IMR-90 (cell line): ENCODE data around the gene FAM118A.

ENCODE experiments used
- CEBPB ChIP-seq: IDR thresholded peaks from 2 replicates; pipeline ENCODE4 v1.6.1; 2012; ENCODE audit warnings: low read depth, low read length, improper control_type of control experiment
- MAFK ChIP-seq: IDR thresholded peaks from 2 replicates; pipeline ENCODE4 v1.6.1; 2012; ENCODE audit warnings: low read depth, low read length, improper control_type of control experiment
- MAZ ChIP-seq: IDR thresholded peaks from 2 replicates; pipeline ENCODE4 v1.6.1; 2012; ENCODE audit warnings: low read depth, mild to moderate bottlenecking, low read length, improper control_type of control experiment, moderate library complexity, borderline replicate concordance
- POLR2A ChIP-seq: IDR thresholded peaks from 2 replicates; pipeline ENCODE4 v1.6.1; 2012; ENCODE audit warnings: mild to moderate bottlenecking, low read depth, low read length
- RAD21 ChIP-seq: IDR thresholded peaks from 2 replicates; pipeline ENCODE4 v1.6.1; 2012; ENCODE audit warnings: low read length, improper control_type of control experiment
- RFX5 ChIP-seq: IDR thresholded peaks from 2 replicates; pipeline ENCODE4 v1.8.0; 2012; ENCODE audit warnings: low read depth, mild to moderate bottlenecking, low read length, moderate library complexity
- TF ChIP-seq, protein P1 (sequence below): conservative IDR thresholded peaks from 2 replicates; pipeline ENCODE4 v1.5.1; 2012; ENCODE audit warnings: mild to moderate bottlenecking, low read depth, low read length, improper control_type of control experiment
- TF ChIP-seq, protein P2 (sequence below): fragments of 150-350 bp; IDR thresholded peaks from 2 replicates; pipeline ENCODE4 v1.6.1; 2017; ENCODE audit warnings: mild to moderate bottlenecking, antibody characterized with exemption, low read length, low read depth

DNA sequence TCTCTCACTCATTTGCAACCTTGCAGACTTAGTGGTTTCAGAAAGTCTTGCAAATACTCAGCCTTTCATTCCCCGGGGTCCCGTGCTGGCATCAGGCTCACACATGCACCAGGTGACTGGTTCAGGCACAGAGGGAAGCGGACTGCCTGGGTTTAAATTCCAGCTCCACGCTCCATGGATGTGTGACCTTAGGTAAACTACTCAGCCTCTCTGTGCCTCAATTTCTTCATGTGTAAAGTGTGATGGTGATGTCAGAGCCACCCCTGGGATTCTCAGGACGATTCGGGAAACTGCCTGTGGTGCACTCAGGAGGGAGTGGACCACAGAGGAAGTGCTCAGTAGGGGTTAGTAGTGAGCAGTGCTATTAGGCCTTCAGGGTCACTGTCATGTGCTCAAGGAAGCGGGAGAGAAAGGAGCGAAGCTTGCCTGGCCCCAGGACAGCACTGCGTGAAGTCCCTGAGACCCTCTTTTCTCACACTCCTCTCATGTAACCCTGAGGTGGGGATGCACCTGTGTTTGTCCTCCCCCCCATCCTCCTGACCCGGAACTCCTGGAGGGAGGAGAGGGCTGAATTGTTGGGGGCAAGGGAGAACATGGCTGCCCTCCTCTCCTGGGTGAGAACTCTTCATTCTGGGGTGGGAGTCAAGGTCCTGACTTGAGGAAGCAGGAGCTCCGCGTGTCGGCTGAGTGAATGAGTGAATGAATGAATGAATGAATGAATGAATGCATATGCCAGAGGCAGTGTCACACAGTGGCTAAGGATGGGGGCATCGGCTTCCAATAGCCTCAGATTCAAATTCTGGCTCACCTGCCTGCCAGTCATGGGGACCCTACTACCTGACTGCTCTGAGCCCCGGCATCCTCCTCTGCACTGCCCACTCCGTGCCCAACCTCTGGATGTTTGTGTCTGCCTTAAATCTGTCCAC is 39.4 kb upstream of the FAM118A start:
- TF ChIP-seq MAFK, result no peak
- TF ChIP-seq RAD21, result no peak
- TF ChIP-seq, protein P1, sequence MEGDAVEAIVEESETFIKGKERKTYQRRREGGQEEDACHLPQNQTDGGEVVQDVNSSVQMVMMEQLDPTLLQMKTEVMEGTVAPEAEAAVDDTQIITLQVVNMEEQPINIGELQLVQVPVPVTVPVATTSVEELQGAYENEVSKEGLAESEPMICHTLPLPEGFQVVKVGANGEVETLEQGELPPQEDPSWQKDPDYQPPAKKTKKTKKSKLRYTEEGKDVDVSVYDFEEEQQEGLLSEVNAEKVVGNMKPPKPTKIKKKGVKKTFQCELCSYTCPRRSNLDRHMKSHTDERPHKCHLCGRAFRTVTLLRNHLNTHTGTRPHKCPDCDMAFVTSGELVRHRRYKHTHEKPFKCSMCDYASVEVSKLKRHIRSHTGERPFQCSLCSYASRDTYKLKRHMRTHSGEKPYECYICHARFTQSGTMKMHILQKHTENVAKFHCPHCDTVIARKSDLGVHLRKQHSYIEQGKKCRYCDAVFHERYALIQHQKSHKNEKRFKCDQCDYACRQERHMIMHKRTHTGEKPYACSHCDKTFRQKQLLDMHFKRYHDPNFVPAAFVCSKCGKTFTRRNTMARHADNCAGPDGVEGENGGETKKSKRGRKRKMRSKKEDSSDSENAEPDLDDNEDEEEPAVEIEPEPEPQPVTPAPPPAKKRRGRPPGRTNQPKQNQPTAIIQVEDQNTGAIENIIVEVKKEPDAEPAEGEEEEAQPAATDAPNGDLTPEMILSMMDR, result no peak
- TF ChIP-seq RFX5, result no peak
- no peak for TF ChIP-seq MAZ
- TF ChIP-seq, protein P2, sequence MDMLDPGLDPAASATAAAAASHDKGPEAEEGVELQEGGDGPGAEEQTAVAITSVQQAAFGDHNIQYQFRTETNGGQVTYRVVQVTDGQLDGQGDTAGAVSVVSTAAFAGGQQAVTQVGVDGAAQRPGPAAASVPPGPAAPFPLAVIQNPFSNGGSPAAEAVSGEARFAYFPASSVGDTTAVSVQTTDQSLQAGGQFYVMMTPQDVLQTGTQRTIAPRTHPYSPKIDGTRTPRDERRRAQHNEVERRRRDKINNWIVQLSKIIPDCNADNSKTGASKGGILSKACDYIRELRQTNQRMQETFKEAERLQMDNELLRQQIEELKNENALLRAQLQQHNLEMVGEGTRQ, result no peak
- no peak for TF ChIP-seq CEBPB
- TF ChIP-seq POLR2A, result no peak
